Measurements from ENCODE around the gene ITLN1. TPM values are rescaled to one million over a fixed set of nuclear protein-coding genes. Genes with fewer than 3 reads are reported as not detected.

The ITLN1 gene
- total RNA-seq, 1 donor: not detected

- Histone ChIP-seq H3K27me3 (ENCODE audit: insufficient read depth, low read length) (no peaks in the 10 kb centered on the region), H3K27ac (ENCODE audit: low read depth, low read length) (no peak overlapping the region), H3K4me2 (ENCODE audit: insufficient read depth, low read length) (no peak overlapping the region), H4K20me1 (ENCODE audit: insufficient read depth, low read length) (no peaks in the 10 kb centered on the region), H3K9me3 (ENCODE audit: low read depth, low read length) (no peaks in the 10 kb centered on the region), H3K36me3 (ENCODE audit: insufficient read depth, low read length) (no peaks in the 10 kb centered on the region), H3K79me2 (ENCODE audit: insufficient read depth, low read length) (no peaks in the 10 kb centered on the region), H3K4me1 (ENCODE audit: insufficient read depth, low read length) (no peaks in the 10 kb centered on the region), H3K4me3 (ENCODE audit: insufficient read depth, low read length) (no peak overlapping the region), H2AFZ (ENCODE audit: low read length) (no peak overlapping the region)
- no peak for DNase-seq (ENCODE audit: insufficient read length, low spot score, missing footprints)
- no peak for TF ChIP-seq CTCF (IDR thresholded peaks at IDR 0.05; ENCODE audit: extremely low read depth, low read depth, low read length)
These were observed 18.8 kb downstream of the ITLN1 start for GRCh38 chr1:160866001-160866694.

- Histone ChIP-seq H3K4me1 (ENCODE audit: insufficient read depth, low read length) (no peaks in the 10 kb centered on the region), H2AFZ (ENCODE audit: low read length) (no peak overlapping the region), H3K36me3 (ENCODE audit: insufficient read depth, low read length) (no peaks in the 10 kb centered on the region), H3K4me3 (ENCODE audit: insufficient read depth, low read length) (no peak overlapping the region), H4K20me1 (ENCODE audit: insufficient read depth, low read length) (no peaks in the 10 kb centered on the region), H3K4me2 (ENCODE audit: insufficient read depth, low read length) (no peak overlapping the region), H3K27me3 (ENCODE audit: insufficient read depth, low read length) (no peaks in the 10 kb centered on the region), H3K27ac (ENCODE audit: low read depth, low read length) (no peak overlapping the region), H3K9me3 (ENCODE audit: low read depth, low read length) (no peaks in the 10 kb centered on the region), H3K79me2 (ENCODE audit: insufficient read depth, low read length) (no peaks in the 10 kb centered on the region)
- DNase-seq (ENCODE audit: insufficient read length, low spot score, missing footprints): no peak
- TF ChIP-seq CTCF (IDR thresholded peaks at IDR 0.05; ENCODE audit: extremely low read depth, low read depth, low read length): no peak
These were observed 19.6 kb downstream of the ITLN1 start for GRCh38 chr1:160865337-160865736.

GRCh38 chr1:160864173-160864572 lies 20.8 kb downstream of the ITLN1 start:
- Histone ChIP-seq H3K79me2 (ENCODE audit: insufficient read depth, low read length) (no peaks in the 10 kb centered on the region), H3K27me3 (ENCODE audit: insufficient read depth, low read length) (no peaks in the 10 kb centered on the region), H3K4me1 (ENCODE audit: insufficient read depth, low read length) (no peaks in the 10 kb centered on the region), H3K4me2 (ENCODE audit: insufficient read depth, low read length) (no peak overlapping the region), H3K4me3 (ENCODE audit: insufficient read depth, low read length) (no peak overlapping the region), H4K20me1 (ENCODE audit: insufficient read depth, low read length) (no peaks in the 10 kb centered on the region), H3K36me3 (ENCODE audit: insufficient read depth, low read length) (no peaks in the 10 kb centered on the region), H2AFZ (ENCODE audit: low read length) (no peak overlapping the region), H3K27ac (ENCODE audit: low read depth, low read length) (no peak overlapping the region), H3K9me3 (ENCODE audit: low read depth, low read length) (no peaks in the 10 kb centered on the region)
- no peak for DNase-seq (ENCODE audit: insufficient read length, low spot score, missing footprints)
- TF ChIP-seq CTCF (IDR thresholded peaks at IDR 0.05; ENCODE audit: extremely low read depth, low read depth, low read length): no peak

GRCh38 chr1:160863774-160864131 lies 21.2 kb downstream of the ITLN1 start:
- DNase-seq (ENCODE audit: insufficient read length, low spot score, missing footprints): no peak
- H3K27me3 ChIP-seq (ENCODE audit: insufficient read depth, low read length): no peaks in the 10 kb centered on the region

More at GRCh38 chr1:160863774-160864131, 21.2 kb downstream of the ITLN1 start:
- Histone ChIP-seq H3K27ac (ENCODE audit: low read depth, low read length) (no peak overlapping the region), H3K4me2 (ENCODE audit: insufficient read depth, low read length) (no peak overlapping the region), H3K36me3 (ENCODE audit: insufficient read depth, low read length) (no peaks in the 10 kb centered on the region), H2AFZ (ENCODE audit: low read length) (no peak overlapping the region), H4K20me1 (ENCODE audit: insufficient read depth, low read length) (no peaks in the 10 kb centered on the region), H3K79me2 (ENCODE audit: insufficient read depth, low read length) (no peaks in the 10 kb centered on the region), H3K4me3 (ENCODE audit: insufficient read depth, low read length) (no peak overlapping the region), H3K4me1 (ENCODE audit: insufficient read depth, low read length) (no peaks in the 10 kb centered on the region), H3K9me3 (ENCODE audit: low read depth, low read length) (no peaks in the 10 kb centered on the region)
- TF ChIP-seq CTCF (IDR thresholded peaks at IDR 0.05; ENCODE audit: extremely low read depth, low read depth, low read length): no peak
